Ovary (tissue), 9 donors: ENCODE measurements around the gene TTC23. TPM values are rescaled to one million over a fixed set of nuclear protein-coding genes. Genes with fewer than 3 reads are reported as not detected.

Source experiments
- DNase-seq, 5 donors: peaks; one replicate each; pipeline ENCODE4 v3.0.0-alpha.2; 2019 to 2020
- H3K27ac ChIP-seq, 2 donors: fragments of 200-600 bp; one replicate each; pipeline versions ENCODE4 v1.5.1 to v1.8.0; 2019 to 2022
- H3K27me3 ChIP-seq: fragments of 200-600 bp; one replicate; pipeline ENCODE4 v1.8.0; 2022
- H3K36me3 ChIP-seq: fragments of 200-600 bp; sonication (generic); one replicate; pipeline ENCODE4 v1.5.1; 2019
- H3K4me1 ChIP-seq: one replicate; pipeline ENCODE4 v1.8.1; 2013; ENCODE audit warnings: mild to moderate bottlenecking, moderate library complexity; ENCODE audit not compliant: insufficient read depth
- H3K4me3 ChIP-seq: fragments of 200-600 bp; sonication (generic); one replicate; pipeline ENCODE4 v1.5.1; 2017
- H3K9me3 ChIP-seq, 2 donors: fragments of 200-600 bp in 1 of 2; sonication (generic) in 1 of 2; one replicate each; pipeline versions ENCODE4 v1.5.1 to v1.8.1; 2013 to 2019; ENCODE audit warnings: mild to moderate bottlenecking in 1 of 2, moderate library complexity in 1 of 2
- CTCF ChIP-seq, 3 donors: fragments of 450-650 bp in 2 of 3; fragments of 200-600 bp in 1 of 3; IDR thresholded peaks; one replicate each; pipeline versions ENCODE4 v1.5.1 to v1.8.0; 2016 to 2022; ENCODE audit warnings: antibody characterized with exemption in 3 of 3, mild to moderate bottlenecking in 1 of 3
- EP300 ChIP-seq: sonication (generic); formaldehyde crosslinking; IDR thresholded peaks from one replicate; pipeline ENCODE4 v1.6.1; 2017; ENCODE audit warnings: antibody characterized with exemption
- POLR2A ChIP-seq: fragments of 450-650 bp; IDR thresholded peaks from one replicate; pipeline ENCODE4 v1.6.1; 2017; ENCODE audit warnings: antibody characterized with exemption, mild to moderate bottlenecking, moderate library complexity
- WGBS, 3 donors: extraction: QIAGEN DNeasy Blood & Tissue Kit in 1 of 3; methylation state at CpG; one replicate each; pipeline versions ENCODE4 v1.1.5 to v1.1.7; 2013 to 2017; 5-methylcytosine and 5-hydroxymethylcytosine counted together
- intact Hi-C, 4 donors: fragments of 100-400 bp; cut with DNase I; formaldehyde crosslinking; loops; one replicate each; pipeline versions ENCODE4 v1.11.0 to v1.15.1; 2022 to 2023
- polyA plus RNA-seq, 2 donors: library from polyadenylated mRNA; stranded (reverse); fragments of 200-250 nt in 1 of 2; fragments of 350-450 nt in 1 of 2; fragmentation: Illumina TruSeq in 1 of 2; extraction: RNeasy Lipid Tissue Mini Kit (QIAGEN cat#74804) in 1 of 2; gene quantifications; one replicate each; pipeline ENCODE4 v1.2.3, GENCODE V29; 2013 to 2014
- total RNA-seq, 7 donors: library from RNA; depleted of rRNA in 2 of 7; stranded (reverse); fragments of >200 nt in 2 of 7; fragmentation: NEBNext Ultra II Directional in 3 of 7; extraction: Animal tissue kit (Norgen Biotek cat#: 25700) in 3 of 7; gene quantifications; one replicate each; pipeline versions ENCODE4 v1.1.0 to v1.2.4, GENCODE V29; 2016 to 2023
- donor health status: DM: no; HTN: no; CAD: no; lungs with moderate emphysema.
- donor health status: DM: no; HTN: no; CAD: no.
- donor health status: Bipolar disorder and iron deficiency.
- donor health status: DM: yes; HTN: yes; CAD: no.
- donor health status: DM: no; HTN: no; CAD: no.
- donor health status: DM: yes; HTN: yes; CAD: no.

The TTC23 gene
- total and polyA plus RNA-seq, 9 donors, result 15.9 to 35.8 (median 25.8) TPM

GRCh38 chr15:99155961-99156443, 93.4 kb downstream of the TTC23 start:
- Histone ChIP-seq H3K4me3 (no peak overlapping the region), H3K27ac (no peak overlapping the region), H3K4me1 (no peaks in the 10 kb centered on the region), H3K36me3 (no peaks in the 10 kb centered on the region), H3K9me3 (no peaks in the 10 kb centered on the region), H3K27me3 (no peaks in the 10 kb centered on the region)
- intact Hi-C loops, result no loop called here
- WGBS, 3 donors, result 84 to 88% (median 85%) methylated on average over 9 of the region's 9 CpGs
- DNase-seq, result no peak
- TF ChIP-seq EP300, result no peak
- TF ChIP-seq CTCF (IDR thresholded peaks at IDR 0.05), result no peak
- no peak for TF ChIP-seq POLR2A

DNA sequence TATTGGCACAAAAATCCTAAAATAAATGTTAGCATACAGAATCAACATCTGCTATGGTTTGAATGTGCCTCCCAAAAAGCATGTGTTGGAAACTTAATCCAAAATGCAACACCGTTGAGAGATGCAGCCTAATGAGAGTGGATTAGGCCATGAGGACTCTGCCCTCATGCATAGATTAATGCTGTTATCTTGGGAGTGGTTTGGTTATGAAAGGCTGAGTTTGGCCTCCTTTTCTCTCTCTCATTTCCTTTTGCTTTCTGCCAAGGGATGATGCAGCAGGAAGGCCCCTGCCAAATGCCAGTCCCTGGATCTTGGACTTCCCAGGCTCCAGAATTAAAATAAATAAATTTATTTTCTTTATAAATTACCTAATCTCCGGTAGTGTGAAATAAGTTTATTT, 95.1 kb downstream of the TTC23 start:
- Histone ChIP-seq H3K4me1 (no peaks in the 10 kb centered on the region), H3K36me3 (no peaks in the 10 kb centered on the region), H3K9me3 (no peaks in the 10 kb centered on the region), H3K4me3 (no peak overlapping the region), H3K27me3 (no peaks in the 10 kb centered on the region), H3K27ac (no peak overlapping the region)
- no peak for TF ChIP-seq POLR2A
- TF ChIP-seq CTCF (IDR thresholded peaks at IDR 0.05), result no peak
- TF ChIP-seq EP300, result no peak
- whole genome bisulfite sequencing, 3 donors, result 62 to 65% (median 64%) methylated on average over 2 of the region's 2 CpGs
- intact Hi-C loops, result no loop called here
- no peak for DNase-seq

- no peaks in the 10 kb centered on the region for H3K27me3 ChIP-seq
- intact Hi-C loops, result no loop called here
- WGBS, 3 donors, result 80 to 92% (median 85%) methylated on average over 6 of the region's 6 CpGs
- no peaks in the 10 kb centered on the region for H3K4me1 ChIP-seq
- H3K4me3 ChIP-seq, result no peak overlapping the region
- H3K27ac ChIP-seq, result no peak overlapping the region
- TF ChIP-seq POLR2A, result no peak
- no peak for TF ChIP-seq CTCF (IDR thresholded peaks at IDR 0.05)
- no peaks in the 10 kb centered on the region for H3K9me3 ChIP-seq
- H3K36me3 ChIP-seq, result no peaks in the 10 kb centered on the region
- no peak for DNase-seq
Observed at GRCh38 chr15:99153026-99153535, 96.3 kb downstream of the TTC23 start.

DNA sequence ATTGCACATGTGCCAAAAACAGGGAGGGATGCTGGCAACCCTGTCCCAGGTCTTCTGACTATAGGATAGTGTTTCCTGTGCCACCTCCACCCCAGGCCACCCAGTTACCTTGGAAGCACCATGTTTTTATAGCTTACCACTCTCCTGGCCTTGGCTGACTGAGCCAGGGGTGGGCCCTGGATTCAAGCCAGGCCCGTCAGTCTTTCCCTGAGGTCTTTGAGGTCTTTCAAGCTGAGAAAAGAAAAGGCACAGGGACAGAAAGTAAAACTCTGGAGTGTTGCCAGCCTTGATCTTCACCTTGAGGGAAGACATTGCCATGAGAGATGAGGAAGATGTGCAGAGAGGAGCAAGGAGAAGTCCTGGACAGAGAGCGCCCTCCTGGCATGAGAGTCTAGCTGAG, 98.2 kb downstream of the TTC23 start:
- Histone ChIP-seq H3K9me3 (no peaks in the 10 kb centered on the region), H3K27me3 (no peaks in the 10 kb centered on the region), H3K27ac (no peak overlapping the region), H3K4me3 (no peak overlapping the region), H3K4me1 (no peaks in the 10 kb centered on the region), H3K36me3 (no peaks in the 10 kb centered on the region)
- no peak for DNase-seq
- intact Hi-C loops, result no loop called here
- 79 to 87% (median 86%) methylated on average over 2 of the region's 2 CpGs for WGBS, 3 donors
- TF ChIP-seq POLR2A (no peak), CTCF (IDR thresholded peaks at IDR 0.05) (no peak), EP300 (no peak)
